ENCODE data around the gene TRAP1.

- TF ChIP-seq CTCF (conservative IDR thresholded peaks at IDR 0.05; ENCODE audit: low read length) (no peak), EZH2phosphoT487 (IDR thresholded peaks at IDR 0.05; ENCODE audit: borderline replicate concordance, low read depth, low read length) (no peak)
These were observed 30.3 kb downstream of the TRAP1 start for GRCh38 chr16:3687021-3687420.

Data from OCI-LY7 (cell line).